Mesenchymal stem cell (in vitro differentiated cells and primary cell): ENCODE measurements around the gene VCP.

Source experiments
- DNase-seq: peaks from one replicate; pipeline ENCODE4 v3.0.0-alpha.2; 2013
- H2AFZ ChIP-seq: one replicate; pipeline ENCODE4 v1.6.1; 2013; ENCODE audit warnings: low read depth, mild to moderate bottlenecking, control low read depth, inconsistent platforms, low read length, moderate library complexity
- H2AK5ac ChIP-seq: 2 replicates; pipeline ENCODE4 v1.6.1; 2013; ENCODE audit warnings: low read length, moderate library complexity, mild to moderate bottlenecking, inconsistent platforms; ENCODE audit not compliant: severe bottlenecking
- H2BK120ac ChIP-seq: one replicate; pipeline ENCODE4 v1.6.1; 2013; ENCODE audit warnings: low read depth, mild to moderate bottlenecking, inconsistent platforms, low read length, moderate library complexity
- H2BK12ac ChIP-seq, 2 experiments: one replicate each; pipeline ENCODE4 v1.6.1; 2013; ENCODE audit warnings: inconsistent platforms in 2 of 2, low read length in 2 of 2, mild to moderate bottlenecking in 2 of 2, moderate library complexity in 2 of 2, control low read depth in 1 of 2
- H2BK15ac ChIP-seq: one replicate; pipeline ENCODE4 v1.6.1; 2013; ENCODE audit warnings: mild to moderate bottlenecking, low read depth, inconsistent platforms; ENCODE audit not compliant: poor library complexity, severe bottlenecking
- H2BK5ac ChIP-seq: 2 replicates; pipeline ENCODE4 v1.6.1; 2013; ENCODE audit warnings: low read depth, mild to moderate bottlenecking, low read length, control low read depth, inconsistent platforms; ENCODE audit not compliant: poor library complexity, severe bottlenecking
- H3K14ac ChIP-seq, 2 experiments: one replicate each; pipeline ENCODE4 v1.6.1; 2013; ENCODE audit warnings: inconsistent platforms in 2 of 2, low read length in 2 of 2, control low read depth in 1 of 2, mild to moderate bottlenecking in 1 of 2, moderate library complexity in 1 of 2
- H3K18ac ChIP-seq, 2 experiments: one replicate each; pipeline ENCODE4 v1.6.1; 2013; ENCODE audit warnings: inconsistent platforms in 2 of 2, low read length in 2 of 2, control low read depth in 1 of 2, low read depth in 1 of 2, mild to moderate bottlenecking in 1 of 2
- H3K23ac ChIP-seq, 2 experiments: one replicate each; pipeline ENCODE4 v1.6.1; 2013; ENCODE audit warnings: inconsistent platforms in 2 of 2, low read length in 2 of 2, mild to moderate bottlenecking in 2 of 2, moderate library complexity in 2 of 2, control low read depth in 1 of 2
- H3K27ac ChIP-seq: 2 replicates; pipeline ENCODE4 v1.5.1; 2013; ENCODE audit warnings: mild to moderate bottlenecking, moderate library complexity, low read length, control low read depth, inconsistent platforms; ENCODE audit not compliant: poor library complexity, severe bottlenecking
- H3K27me3 ChIP-seq, 2 experiments: 2 replicates each; pipeline versions ENCODE4 v1.6.1 to v1.7.0; 2013; ENCODE audit warnings: low read length in 2 of 2, mild to moderate bottlenecking in 2 of 2, moderate library complexity in 2 of 2, control low read depth in 1 of 2, inconsistent platforms in 1 of 2; ENCODE audit not compliant: control insufficient read depth in 1 of 2, insufficient read depth in 1 of 2
- H3K36me3 ChIP-seq, 2 experiments: 2 replicates each; pipeline versions ENCODE4 v1.6.1 to v1.7.0; 2013; ENCODE audit warnings: low read length in 2 of 2, control low read depth in 1 of 2, inconsistent platforms in 1 of 2, low read depth in 1 of 2, mild to moderate bottlenecking in 1 of 2; ENCODE audit not compliant: insufficient read depth in 2 of 2, control insufficient read depth in 1 of 2
- H3K4ac ChIP-seq, 2 experiments: one replicate each; pipeline ENCODE4 v1.6.1; 2013; ENCODE audit warnings: inconsistent platforms in 2 of 2, low read length in 2 of 2, mild to moderate bottlenecking in 2 of 2, moderate library complexity in 2 of 2, control low read depth in 1 of 2, low read depth in 1 of 2
- H3K4me1 ChIP-seq: 2 replicates; pipeline ENCODE4 v1.6.1; 2013; ENCODE audit warnings: low read depth, low read length, control low read depth; ENCODE audit not compliant: control insufficient read depth, insufficient read depth
- H3K4me2 ChIP-seq: 2 replicates; pipeline ENCODE4 v1.6.1; 2013; ENCODE audit warnings: low read length, mild to moderate bottlenecking, inconsistent platforms; ENCODE audit not compliant: poor library complexity, severe bottlenecking
- H3K4me3 ChIP-seq, 2 experiments: 2 replicates each; pipeline versions ENCODE4 v1.5.1 to v1.7.0; 2013; ENCODE audit warnings: low read length in 2 of 2, mild to moderate bottlenecking in 2 of 2, control low read depth in 1 of 2, low read depth in 1 of 2; ENCODE audit not compliant: insufficient read depth in 1 of 2
- H3K79me1 ChIP-seq: replicated peaks from 2 replicates; pipeline ENCODE4 v1.6.1; 2013; ENCODE audit warnings: mild to moderate bottlenecking, control low read depth, low read length, inconsistent platforms; ENCODE audit not compliant: poor library complexity, severe bottlenecking
- H3K9ac ChIP-seq: 2 replicates; pipeline ENCODE4 v1.7.0; 2013; ENCODE audit warnings: mild to moderate bottlenecking, low read length, moderate library complexity
- H3K9me3 ChIP-seq: 2 replicates; pipeline ENCODE4 v1.7.0; 2013; ENCODE audit warnings: mild to moderate bottlenecking, low read length; ENCODE audit not compliant: control insufficient read depth
- H4K8ac ChIP-seq: one replicate; pipeline ENCODE4 v1.6.1; 2013; ENCODE audit warnings: inconsistent platforms, mild to moderate bottlenecking, low read length, moderate library complexity
- H4K91ac ChIP-seq: one replicate; pipeline ENCODE4 v1.6.1; 2013; ENCODE audit warnings: mild to moderate bottlenecking, low read length, inconsistent platforms
- WGBS: methylation state at CpG from one replicate; pipeline ENCODE4 v1.1.7; 2013; ENCODE audit warnings: mixed read lengths; 5-methylcytosine and 5-hydroxymethylcytosine counted together

The VCP gene

GRCh38 chr9:35075358-35075757 lies 2.9 kb upstream of the VCP start:
- no peak overlapping the region for H2AK5ac ChIP-seq
- no peak overlapping the region for H3K4ac ChIP-seq
- H2AFZ ChIP-seq, result no peak overlapping the region
- peaks cover 31 to 40% of the 10 kb centered on the region in 2 experiments for H3K36me3 ChIP-seq
- no peak overlapping the region for H2BK15ac ChIP-seq
- H2BK120ac ChIP-seq, result no peak overlapping the region
- DNase-seq, result no peak
- no peak overlapping the region for H3K23ac ChIP-seq
- H2BK12ac ChIP-seq, result no peak overlapping the region
- H3K9ac ChIP-seq, result no peak overlapping the region
- H3K9me3 ChIP-seq, result no peaks in the 10 kb centered on the region
- no peak overlapping the region for H3K14ac ChIP-seq
- WGBS, result 98% methylated on average over 4 of the region's 4 CpGs
- H3K4me2 ChIP-seq, result no peak overlapping the region
- H3K4me3 ChIP-seq, result no peak overlapping the region
- no peak overlapping the region for H4K8ac ChIP-seq
- H3K4me1 ChIP-seq, result peaks cover 15% of the 10 kb centered on the region
- no peak overlapping the region for H4K91ac ChIP-seq
- peaks cover 44% of the 10 kb centered on the region for H3K79me1 ChIP-seq
- H3K27me3 ChIP-seq, result no peaks in the 10 kb centered on the region
- no peak overlapping the region for H2BK5ac ChIP-seq
- no peak overlapping the region for H3K18ac ChIP-seq
- H3K27ac ChIP-seq, result no peak overlapping the region

- no peak overlapping the region for H2BK5ac ChIP-seq
These were observed 2.4 kb upstream of the VCP start for GRCh38 chr9:35074791-35075190.

GRCh38 chr9:35074141-35074540 lies 1.7 kb upstream of the VCP start:
- Histone ChIP-seq H3K9ac (no peak overlapping the region), H2AK5ac (peak overlapping the region; percentile 73), H3K23ac (no peak overlapping the region), H2BK15ac (no peak overlapping the region), H3K18ac (no peak overlapping the region), H4K91ac (peak overlapping the region; percentile 55), H3K36me3 (peaks cover 36 to 41% of the 10 kb centered on the region in 2 experiments), H2BK12ac (peak overlapping the region in 1 of 2 experiments; percentile 18), H3K79me1 (peaks cover 43% of the 10 kb centered on the region), H2BK120ac (no peak overlapping the region), H3K4me1 (peaks cover 16% of the 10 kb centered on the region), H3K4me3 (no peak overlapping the region), H3K27ac (no peak overlapping the region), H3K4ac (no peak overlapping the region), H3K9me3 (no peaks in the 10 kb centered on the region), H2BK5ac (no peak overlapping the region), H2AFZ (no peak overlapping the region), H3K14ac (no peak overlapping the region), H3K4me2 (no peak overlapping the region), H4K8ac (peak overlapping the region; percentile 13), H3K27me3 (no peaks in the 10 kb centered on the region)
- DNase-seq, result no peak
- WGBS, result 98% methylated on average over 6 of the region's 6 CpGs

More at GRCh38 chr9:35074791-35075190, 2.4 kb upstream of the VCP start:
- Histone ChIP-seq H4K91ac (no peak overlapping the region), H2AFZ (no peak overlapping the region), H2AK5ac (no peak overlapping the region), H2BK15ac (no peak overlapping the region), H4K8ac (no peak overlapping the region), H3K9ac (no peak overlapping the region), H3K14ac (no peak overlapping the region), H2BK120ac (no peak overlapping the region), H3K18ac (no peak overlapping the region), H3K27me3 (no peaks in the 10 kb centered on the region), H3K27ac (no peak overlapping the region), H3K4me1 (peaks cover 17% of the 10 kb centered on the region), H3K4me3 (no peak overlapping the region), H2BK12ac (no peak overlapping the region), H3K9me3 (no peaks in the 10 kb centered on the region), H3K4ac (no peak overlapping the region), H3K23ac (no peak overlapping the region), H3K36me3 (peaks cover 36 to 40% of the 10 kb centered on the region in 2 experiments), H3K79me1 (peaks cover 44% of the 10 kb centered on the region), H3K4me2 (no peak overlapping the region)
- WGBS, result 97% methylated on average over 8 of the region's 8 CpGs
- DNase-seq, result no peak

GRCh38 chr9:35073279-35073612 lies 821 bp upstream of the VCP start:
- Histone ChIP-seq H3K4me3 (peak overlapping the region in 1 of 2 experiments; percentile 60), H2AFZ (no peak overlapping the region), H3K79me1 (peaks cover 36% of the 10 kb centered on the region), H4K8ac (peak overlapping the region; percentile 99), H2BK15ac (no peak overlapping the region), H2AK5ac (peak overlapping the region; percentile 73), H2BK120ac (no peak overlapping the region), H2BK12ac (peak overlapping the region in 1 of 2 experiments; percentile 45), H2BK5ac (no peak overlapping the region), H3K27me3 (no peaks in the 10 kb centered on the region), H3K36me3 (peaks cover 36 to 48% of the 10 kb centered on the region in 2 experiments), H3K4me2 (no peak overlapping the region), H3K14ac (no peak overlapping the region), H3K9ac (peak overlapping the region; percentile 67), H4K91ac (peak overlapping the region; percentile 87), H3K4me1 (peaks cover 13% of the 10 kb centered on the region), H3K9me3 (no peaks in the 10 kb centered on the region), H3K4ac (peak overlapping the region; percentile 69 to 93), H3K18ac (peak overlapping the region in 1 of 2 experiments; percentile 58), H3K23ac (no peak overlapping the region), H3K27ac (peak overlapping the region; percentile 82)
- DNase-seq, result no peak
- 100% methylated on average over 2 of the region's 2 CpGs for WGBS
